Peyer's patch (tissue), 4 donors: ENCODE measurements around the gene TBC1D8B.

Source experiments
- CTCF ChIP-seq, 6 experiments: fragments of 450-650 bp in 4 of 6; fragments of 200-600 bp in 2 of 6; sonication (generic) in 1 of 6; IDR thresholded peaks; one replicate each; pipeline ENCODE4 v1.5.1; 2017 to 2019; ENCODE audit warnings: antibody characterized with exemption in 6 of 6, mild to moderate bottlenecking in 3 of 6, moderate library complexity in 1 of 6
- POLR2A ChIP-seq, 2 donors: fragments of 450-650 bp; IDR thresholded peaks; one replicate each; pipeline ENCODE4 v1.5.1; 2017; ENCODE audit warnings: antibody characterized with exemption in 2 of 2, mild to moderate bottlenecking in 2 of 2, moderate library complexity in 2 of 2

- no peak for TF ChIP-seq CTCF (IDR thresholded peaks at IDR 0.05)
- no peak for TF ChIP-seq POLR2A (IDR thresholded peaks at IDR 0.05)
Observed at GRCh38 chrX:106906361-106906760, 103.9 kb downstream of the TBC1D8B start.
